Measurements from ENCODE around the gene LOXHD1.

Gene LOXHD1

DNA sequence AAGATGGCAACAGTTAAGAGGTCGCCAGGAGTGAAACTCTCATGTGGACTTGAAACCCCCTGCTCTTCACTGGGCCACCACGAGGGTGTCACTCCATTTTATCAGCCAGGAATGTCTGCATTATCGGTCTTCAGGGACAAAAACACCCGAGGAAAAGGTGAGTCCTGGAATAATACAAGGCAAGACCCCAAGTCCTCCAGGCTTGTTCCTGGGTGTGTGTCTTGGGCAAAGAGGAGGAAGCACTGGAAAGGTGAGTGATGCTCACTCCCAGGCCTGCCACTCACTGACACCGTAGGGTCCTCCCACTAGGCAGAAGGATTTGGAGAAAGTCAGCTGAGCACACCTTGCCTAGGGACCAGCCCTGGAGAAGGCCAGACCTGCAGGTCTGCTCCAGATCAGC, 86.9 kb downstream of the LOXHD1 start:
- no peak for TF ChIP-seq CTCF (conservative IDR thresholded peaks at IDR 0.05)
- H3K27ac ChIP-seq: no peak overlapping the region

DNA sequence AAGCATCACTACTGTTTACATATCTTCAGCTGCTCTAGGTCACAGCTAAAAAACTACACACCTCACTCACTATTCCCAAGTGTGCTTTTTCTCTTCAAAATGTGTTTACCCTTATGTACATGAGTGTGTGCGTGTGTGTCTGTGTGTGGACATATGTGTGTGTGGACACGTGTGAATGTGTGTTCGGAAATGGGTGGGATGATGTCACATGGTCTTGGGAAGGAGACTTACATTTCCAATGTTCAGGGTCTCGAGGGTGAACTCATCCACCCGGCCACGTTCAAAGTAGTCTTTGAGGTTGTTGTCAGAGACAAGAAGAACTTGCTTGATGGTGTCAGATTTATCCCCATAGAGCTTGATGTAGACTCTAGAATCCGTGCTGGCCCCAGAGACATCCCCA, 87.8 kb downstream of the LOXHD1 start:
- no peak for TF ChIP-seq CTCF (conservative IDR thresholded peaks at IDR 0.05)
- H3K27ac ChIP-seq: no peak overlapping the region

DNA sequence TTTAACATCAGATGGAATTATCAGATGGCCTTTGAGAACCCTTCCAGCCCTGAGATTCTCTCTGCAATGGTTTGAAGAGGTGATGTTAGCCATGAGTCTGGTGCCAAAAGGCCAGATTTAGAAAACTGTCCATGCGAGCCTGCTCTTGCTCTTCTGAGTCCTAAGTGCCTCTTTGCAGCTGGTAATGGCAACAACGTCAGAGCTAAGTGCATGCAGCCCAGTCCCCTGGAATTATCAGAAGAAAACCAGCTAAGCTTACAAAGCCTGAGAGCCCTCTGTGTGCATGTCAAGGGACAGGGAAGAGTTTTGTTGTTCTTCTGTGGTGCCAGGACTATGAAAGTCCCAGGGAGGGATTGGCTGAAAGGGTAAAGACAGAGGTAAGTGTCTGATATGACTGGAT, 89.8 kb downstream of the LOXHD1 start:
- no peak overlapping the region for H3K27ac ChIP-seq
- TF ChIP-seq CTCF (conservative IDR thresholded peaks at IDR 0.05): no peak

GRCh38 chr18:46566111-46566510, 90.9 kb downstream of the LOXHD1 start:
- TF ChIP-seq CTCF (conservative IDR thresholded peaks at IDR 0.05): no peak
- no peak overlapping the region for H3K27ac ChIP-seq

- no peak for TF ChIP-seq CTCF (conservative IDR thresholded peaks at IDR 0.05)
- H3K27ac ChIP-seq: no peak overlapping the region
Measured at GRCh38 chr18:46565256-46565655, 91.8 kb downstream of the LOXHD1 start.

DNA sequence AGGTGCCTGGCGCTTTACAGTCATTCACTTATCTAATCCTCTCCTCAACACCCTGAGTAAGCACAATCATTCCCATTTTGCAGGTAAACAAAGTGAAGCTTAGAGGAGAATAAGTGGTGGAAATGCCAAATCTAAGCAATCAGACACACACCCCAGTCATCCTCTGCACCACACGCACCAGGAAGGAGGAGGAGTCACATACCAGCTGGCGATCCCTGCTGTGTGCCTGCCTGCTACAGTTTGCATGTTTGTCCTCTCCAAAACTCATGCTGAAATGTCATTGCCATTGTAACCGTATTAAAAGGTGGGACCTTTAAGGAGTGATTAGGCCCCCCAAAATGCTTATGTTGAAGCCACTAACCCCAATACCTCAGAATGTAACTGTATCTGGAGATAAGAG, 93.7 kb downstream of the LOXHD1 start:
- no peak for TF ChIP-seq CTCF (conservative IDR thresholded peaks at IDR 0.05)
- H3K27ac ChIP-seq: no peak overlapping the region

GRCh38 chr18:46562674-46563192, 94.3 kb downstream of the LOXHD1 start:
- no peak overlapping the region for H3K27ac ChIP-seq
- TF ChIP-seq CTCF (conservative IDR thresholded peaks at IDR 0.05): no peak

DNA sequence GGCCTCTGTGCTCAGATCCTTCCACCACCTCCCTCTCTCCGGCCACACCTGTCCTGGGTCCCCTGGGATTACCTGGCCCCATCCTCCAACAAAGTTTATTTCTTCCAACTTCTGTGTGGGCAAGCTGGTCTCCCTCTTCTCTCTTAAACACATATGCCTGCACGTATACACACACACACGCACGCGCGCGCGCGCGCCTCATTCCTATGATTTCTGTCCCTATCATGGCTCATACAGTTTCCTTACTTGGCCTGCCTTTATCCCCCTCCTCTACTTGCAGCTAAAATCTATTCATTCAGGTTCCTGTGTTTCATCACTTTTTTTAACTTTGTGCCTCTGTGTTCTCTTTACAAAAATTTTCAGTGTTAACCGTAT, 96.4 kb downstream of the LOXHD1 start:
- no peak overlapping the region for H3K27ac ChIP-seq
- TF ChIP-seq CTCF (conservative IDR thresholded peaks at IDR 0.05): no peak

Data from VCaP (cell line).